ENCODE data around the gene COMMD9.

Gene COMMD9

DNA sequence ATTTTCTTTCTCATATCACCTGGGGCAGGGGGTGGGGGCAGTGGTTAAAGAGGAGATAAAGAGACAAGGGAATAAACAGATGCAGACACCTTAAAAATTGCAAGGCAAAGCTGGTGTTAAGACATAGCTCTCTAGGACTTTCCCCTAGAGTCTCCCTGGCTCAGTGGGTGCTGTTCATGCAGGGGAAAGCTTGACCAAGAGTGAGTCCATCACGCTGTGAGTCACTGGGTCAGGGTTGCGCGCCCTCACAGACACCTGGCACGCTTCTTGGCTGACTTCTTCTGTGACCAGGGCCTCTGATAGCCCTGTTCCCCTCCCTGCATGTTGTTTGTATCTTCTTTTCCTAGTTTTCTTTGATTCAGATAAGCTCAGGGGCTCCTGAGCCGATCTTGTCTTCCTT is 31.9 kb downstream of the COMMD9 start:
- DNase-seq (ENCODE audit: low read depth in 2 of 2): no peak

DNA sequence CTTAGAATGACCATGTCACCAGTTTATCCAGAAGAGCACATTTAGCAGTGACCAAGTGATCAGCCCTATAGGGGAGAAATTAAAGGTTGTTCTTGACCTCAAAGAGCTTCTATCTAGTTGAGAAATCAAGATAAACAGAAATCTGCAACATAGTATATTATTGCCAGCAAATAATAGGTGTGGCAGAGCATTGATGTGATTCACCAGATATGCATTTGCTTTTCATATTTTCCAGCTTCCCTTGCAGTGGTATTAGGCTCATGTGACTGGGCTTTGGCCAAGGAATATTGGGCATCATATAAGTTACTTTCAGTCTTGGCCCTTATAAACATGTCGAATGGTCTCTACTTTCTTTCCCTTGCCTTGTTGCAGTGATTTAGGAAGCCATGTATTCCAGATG is 34.5 kb downstream of the COMMD9 start:
- no peak for DNase-seq (ENCODE audit: low read depth in 2 of 2)

DNA sequence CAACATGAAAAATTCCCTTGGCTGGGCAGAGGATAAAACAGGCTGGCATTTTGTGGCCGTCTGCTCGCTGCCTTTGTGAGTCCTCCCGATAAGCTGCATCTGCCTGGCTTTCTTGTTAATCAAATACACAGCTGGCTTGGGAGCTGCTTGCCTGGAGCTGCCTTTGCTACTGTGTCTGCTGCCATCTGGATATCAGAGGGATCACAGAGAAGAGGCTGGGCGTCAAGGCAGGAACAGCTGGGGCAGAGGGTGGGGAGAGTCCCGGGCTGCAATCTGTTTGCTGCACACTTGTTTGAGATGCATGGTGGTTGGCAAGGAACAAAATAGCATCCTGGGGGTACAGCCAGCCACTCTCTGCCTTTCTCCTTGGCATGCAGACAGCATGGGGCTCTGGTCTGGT is 36.0 kb downstream of the COMMD9 start:
- DNase-seq (ENCODE audit: low read depth in 2 of 2): no peak

DNA sequence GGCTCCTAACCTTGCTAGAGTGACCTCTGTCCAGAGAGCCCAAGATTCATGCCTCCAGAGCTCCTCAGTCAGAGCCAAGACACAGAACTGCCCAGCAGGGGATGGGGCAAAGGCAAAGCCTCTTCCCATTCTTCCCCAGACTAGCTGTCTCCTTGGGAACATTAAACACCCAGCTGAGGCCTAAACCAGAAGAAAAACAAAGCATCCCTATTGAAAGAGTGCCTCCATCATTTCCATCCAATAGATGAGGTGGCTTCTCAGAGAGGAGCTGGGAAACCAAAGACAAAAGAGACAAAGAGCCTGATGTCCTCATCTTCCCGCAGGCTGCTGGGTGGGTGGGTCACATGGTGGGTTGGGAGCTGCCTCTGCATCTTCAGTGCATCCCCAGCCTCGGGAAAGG is 37.4 kb downstream of the COMMD9 start:
- DNase-seq (ENCODE audit: low read depth in 2 of 2): no peak

DNA sequence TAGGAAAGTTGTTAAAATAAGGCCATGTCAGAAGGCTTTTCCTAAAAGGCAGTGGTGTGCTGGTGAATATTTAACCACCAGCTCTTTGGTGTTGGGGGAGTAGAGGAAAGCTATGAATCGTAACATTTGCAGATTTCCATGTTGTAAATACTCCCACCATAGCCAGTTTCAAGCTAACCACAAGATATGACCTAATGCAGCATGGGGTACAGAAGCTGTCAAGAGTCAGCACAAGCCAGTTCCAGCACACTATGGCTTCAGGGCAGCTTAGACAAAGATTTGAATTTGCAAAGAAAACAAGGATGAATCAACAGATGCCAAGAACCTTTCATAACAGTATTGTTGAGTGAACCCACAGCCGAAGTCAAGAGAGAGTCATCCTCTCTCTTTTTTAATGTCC is 40.0 kb downstream of the COMMD9 start:
- DNase-seq (ENCODE audit: low read depth in 2 of 2): no peak

DNA sequence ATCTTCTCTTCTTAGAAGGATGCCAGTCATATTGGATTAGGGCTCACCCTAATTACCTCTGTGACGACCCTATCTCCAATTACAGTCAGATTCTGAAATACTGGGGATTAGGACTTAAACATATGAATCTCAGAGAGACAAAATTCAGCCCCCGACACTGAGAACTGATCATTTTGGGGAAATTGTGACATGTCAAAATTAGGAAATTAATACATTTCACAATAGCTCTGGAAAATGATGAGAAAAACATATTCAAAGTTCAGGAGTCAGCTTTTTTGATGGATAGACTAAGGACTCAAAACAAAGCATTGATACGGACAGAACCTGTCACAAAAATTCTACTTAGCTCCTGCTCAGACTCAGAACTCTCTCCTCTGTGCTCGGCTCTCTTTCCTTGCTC is 40.8 kb downstream of the COMMD9 start:
- DNase-seq (ENCODE audit: low read depth in 2 of 2): no peak

DNA sequence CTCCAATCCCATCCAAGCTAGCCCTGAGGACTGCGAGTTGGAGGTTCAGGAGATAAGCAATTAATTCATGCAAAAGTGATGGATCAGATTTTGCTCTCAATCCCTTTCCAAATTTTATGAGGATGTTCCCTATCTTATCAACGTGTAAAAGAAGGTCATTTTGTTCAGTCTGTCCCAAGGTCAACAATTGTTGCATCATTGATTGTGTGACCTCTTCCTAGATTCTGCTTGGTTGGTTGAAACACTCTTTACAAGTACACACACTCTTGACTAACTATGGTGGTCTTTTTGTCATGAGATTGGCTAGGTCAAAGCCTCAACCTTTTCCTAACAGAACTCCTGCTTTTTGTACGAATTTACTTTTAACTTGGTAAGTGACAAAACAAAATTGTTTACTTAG is 41.7 kb downstream of the COMMD9 start:
- DNase-seq (ENCODE audit: low read depth in 2 of 2): no peak

DNA sequence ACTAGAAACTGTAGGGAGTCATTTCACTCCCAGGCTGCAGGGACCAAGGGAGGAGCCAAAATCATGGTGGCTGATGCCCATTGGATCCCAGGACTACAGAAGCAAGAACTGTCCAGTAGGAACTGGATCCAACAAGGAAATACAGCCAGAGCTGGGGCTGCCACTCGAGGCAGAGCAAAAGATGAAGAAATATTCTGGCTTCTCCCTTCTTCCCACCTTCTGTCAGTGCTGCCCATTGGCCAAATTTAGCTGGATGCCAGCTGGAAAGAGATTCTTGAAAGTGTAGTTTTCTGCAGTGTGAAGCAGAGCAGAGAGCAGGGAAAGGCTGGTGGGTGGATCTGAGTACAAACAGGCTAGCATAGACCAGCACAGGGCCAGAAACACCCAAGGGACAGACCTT is 45.6 kb downstream of the COMMD9 start:
- DNase-seq (ENCODE audit: low read depth in 2 of 2): no peak

DNA sequence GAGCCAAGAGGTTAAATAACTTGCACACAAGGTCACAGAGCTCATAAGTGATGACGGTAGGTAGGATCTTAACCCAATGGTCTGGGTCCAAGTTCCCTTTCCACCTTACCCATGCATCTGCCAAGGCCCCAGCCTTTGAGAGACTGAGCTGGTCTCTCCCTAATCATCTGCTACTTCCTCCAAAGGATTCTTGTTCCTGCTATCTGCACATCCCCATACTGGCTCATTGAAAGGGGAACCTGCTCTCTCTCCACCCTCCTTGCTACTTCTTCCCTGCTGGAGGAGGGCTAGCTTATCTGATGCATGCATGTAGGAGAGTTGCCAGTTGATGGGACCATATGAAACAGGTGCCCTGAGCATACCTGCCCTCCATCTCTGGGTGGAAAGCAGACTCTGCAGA is 47.7 kb downstream of the COMMD9 start:
- DNase-seq (ENCODE audit: low read depth in 2 of 2): no peak

DNA sequence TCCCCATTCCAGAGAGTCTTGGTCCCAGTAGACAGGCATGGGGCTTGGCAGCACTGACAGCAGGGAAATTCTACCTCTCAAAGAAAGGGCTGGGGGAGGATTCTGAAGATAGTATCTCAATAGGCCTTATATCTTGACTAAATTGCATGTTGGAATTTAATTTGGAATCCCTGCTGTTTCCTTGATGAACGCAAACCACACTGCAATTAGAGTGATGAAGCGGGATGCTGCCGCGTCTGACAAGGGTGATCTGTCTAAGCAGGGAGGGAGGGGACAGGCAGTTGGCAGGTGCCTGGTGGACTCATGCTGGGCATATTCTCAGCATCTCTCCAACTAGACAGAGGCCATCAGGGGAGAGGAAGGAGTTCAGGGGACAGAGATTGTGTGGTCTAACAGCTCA is 48.4 kb downstream of the COMMD9 start:
- no peak for DNase-seq (ENCODE audit: low read depth in 2 of 2)

DNA sequence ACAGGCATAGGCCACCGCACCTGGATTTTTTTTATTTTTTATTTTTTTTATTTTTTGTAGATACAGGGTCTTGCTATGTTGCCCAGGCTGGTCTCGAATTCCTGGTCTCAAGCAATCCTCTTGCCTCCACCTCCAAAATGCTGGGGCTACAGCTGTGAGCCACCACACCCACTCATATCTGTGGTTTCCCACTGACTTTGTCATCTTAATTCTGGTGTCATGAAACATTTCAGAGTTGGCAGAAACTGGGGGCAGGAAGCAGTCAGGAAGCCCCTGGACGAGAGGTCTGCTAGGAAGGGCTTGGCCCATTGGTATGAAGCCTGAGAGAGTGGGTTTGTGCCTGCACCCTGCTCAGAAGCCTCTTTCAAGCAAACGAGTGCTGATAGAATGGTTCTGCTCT is 49.1 kb downstream of the COMMD9 start:
- DNase-seq (ENCODE audit: low read depth in 2 of 2): no peak

DNA sequence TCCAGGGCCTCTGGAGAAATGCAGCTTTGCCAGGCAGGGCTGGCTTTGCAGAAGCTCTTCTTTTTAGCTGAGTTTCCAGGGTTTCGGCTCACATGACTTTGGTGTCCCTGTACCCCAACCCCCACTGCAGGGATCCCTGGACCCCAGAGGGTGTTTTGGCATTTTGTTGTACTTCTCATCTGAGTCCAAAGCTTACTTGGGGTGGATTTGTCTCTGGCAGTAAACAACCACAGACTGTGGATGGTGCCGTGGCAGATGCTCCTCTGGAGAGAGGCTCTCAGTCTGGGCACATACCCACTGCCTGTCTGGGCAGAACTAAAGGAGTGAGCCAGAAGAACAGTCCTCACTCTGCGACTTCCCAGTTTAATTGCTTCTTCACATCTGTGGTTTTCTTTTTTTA is 49.6 kb downstream of the COMMD9 start:
- no peak for DNase-seq (ENCODE audit: low read depth in 2 of 2)

DNA sequence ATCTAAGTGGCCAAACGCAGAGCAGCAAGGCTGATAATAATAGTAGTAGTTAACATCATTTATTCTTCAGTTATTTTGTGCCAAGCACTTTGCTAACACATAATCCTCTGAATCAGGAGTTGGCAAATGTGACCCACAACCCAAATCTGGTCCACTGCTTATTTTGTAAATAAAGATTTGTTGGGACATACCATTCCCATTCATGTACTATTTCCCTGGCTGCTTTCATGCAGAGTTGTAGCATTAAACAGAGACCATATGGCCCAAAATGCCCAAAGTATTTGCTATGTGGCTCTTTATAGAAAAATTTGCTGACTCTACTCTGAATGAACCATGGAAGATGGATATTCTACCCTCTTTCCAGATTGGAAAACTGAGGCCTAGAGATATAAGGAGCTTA is 50.3 kb downstream of the COMMD9 start:
- DNase-seq (ENCODE audit: low read depth in 2 of 2): no peak

DNA sequence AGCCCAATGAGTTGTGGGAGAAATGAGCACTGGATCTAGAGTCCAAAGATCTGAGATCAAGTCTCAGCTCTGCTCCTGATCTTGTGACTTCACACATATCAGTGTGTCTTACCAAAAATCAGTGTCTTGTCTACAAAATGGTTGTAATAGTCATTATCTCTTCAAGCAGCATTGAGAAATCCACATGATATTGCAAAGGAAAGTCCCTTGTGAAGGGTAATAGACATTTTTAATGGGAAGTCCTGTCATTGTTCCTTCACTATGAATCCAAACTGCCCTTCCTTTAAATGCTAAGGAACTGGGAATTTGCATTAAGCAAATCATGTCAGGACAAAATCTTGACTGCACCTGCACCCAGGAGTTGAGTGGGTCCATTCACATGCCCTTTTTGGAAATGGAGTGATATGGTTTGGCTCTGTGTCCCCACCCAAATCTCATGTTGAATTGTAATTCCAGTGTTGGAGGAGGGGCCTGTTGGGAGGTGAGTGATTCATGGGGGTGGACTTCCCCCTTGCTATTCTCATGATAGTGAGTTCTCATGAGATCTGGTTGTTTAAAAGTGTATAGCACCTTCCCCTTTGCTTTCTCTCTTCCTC is 51.1 kb downstream of the COMMD9 start:
- no peak for DNase-seq (ENCODE audit: low read depth in 2 of 2)

DNA sequence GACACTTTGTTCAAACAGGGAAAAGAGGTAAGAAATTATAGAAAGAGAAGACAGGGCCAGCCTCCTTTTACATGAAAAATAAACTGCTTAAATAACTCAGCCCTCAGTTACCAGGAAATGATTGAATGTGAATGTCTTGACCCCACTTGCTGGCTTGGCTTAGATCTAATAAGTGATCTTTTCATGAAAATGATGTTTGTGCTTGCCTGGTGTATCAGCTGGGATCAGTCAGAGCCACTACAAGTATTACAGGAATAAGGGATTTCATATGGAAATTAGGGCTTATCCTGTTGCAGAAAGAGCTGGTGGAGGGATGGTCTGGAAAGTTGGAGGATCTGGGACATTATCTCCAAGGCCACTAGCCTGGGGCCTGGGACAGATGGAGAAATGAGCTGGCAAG is 51.8 kb downstream of the COMMD9 start:
- no peak for DNase-seq (ENCODE audit: low read depth in 2 of 2)

DNA sequence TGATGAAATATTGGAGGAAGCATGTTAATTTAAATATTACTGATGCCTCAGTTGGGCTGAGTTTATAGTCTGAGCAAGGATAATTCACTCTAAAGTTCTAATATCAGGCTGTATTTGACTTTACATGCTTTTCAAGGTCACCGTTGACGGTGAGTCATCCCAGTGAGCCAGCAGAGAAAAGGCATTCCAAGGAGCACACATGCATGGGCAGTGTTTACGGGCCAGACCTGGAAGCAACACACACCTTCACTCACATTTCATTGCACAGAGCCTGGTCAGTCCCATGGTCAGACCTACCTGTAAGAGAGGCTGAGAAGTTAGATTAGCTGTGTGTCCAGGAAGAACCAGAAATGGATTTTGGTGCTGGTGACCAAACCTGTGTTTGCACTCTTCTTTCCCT is 53.5 kb downstream of the COMMD9 start:
- no peak for DNase-seq (ENCODE audit: low read depth in 2 of 2)

DNA sequence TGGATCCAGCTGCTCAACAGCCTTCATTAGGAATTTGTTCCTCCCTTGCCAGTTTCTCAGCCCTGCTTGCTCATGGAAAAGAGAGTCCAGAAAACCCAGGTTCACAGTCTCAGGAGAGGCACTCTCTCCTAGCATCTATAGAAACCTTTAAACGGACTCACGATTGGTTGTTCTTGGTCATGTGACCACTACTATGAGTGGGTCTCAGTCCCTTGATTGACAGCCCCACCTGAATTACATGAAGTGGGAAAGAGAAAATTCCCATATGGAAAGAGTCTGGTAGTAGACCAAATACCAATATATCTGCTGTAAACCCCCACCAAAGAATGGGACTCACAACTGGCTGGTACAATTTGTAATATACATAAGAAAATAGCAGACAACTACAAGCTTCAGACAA is 54.4 kb downstream of the COMMD9 start:
- DNase-seq (ENCODE audit: low read depth in 2 of 2): no peak

DNA sequence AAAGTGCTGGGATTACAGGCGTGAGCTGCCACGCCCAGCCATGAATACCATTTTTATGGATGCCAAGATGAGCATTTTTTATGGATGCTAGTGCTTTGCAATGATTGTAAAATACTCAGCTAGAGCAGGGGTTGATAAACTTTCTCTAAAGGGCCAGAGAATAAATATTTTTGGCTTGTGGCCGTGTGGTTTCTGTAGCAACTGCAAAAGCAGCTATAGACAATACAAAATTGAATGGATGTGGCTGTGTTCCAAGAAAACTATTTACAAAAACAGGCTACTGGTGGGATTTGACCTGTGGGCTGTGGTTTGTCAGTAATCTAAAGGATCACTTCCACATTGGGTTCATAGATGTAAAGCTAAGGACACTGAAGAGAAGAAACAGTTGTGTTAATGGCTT is 56.0 kb downstream of the COMMD9 start:
- DNase-seq (ENCODE audit: low read depth in 2 of 2): no peak

DNA sequence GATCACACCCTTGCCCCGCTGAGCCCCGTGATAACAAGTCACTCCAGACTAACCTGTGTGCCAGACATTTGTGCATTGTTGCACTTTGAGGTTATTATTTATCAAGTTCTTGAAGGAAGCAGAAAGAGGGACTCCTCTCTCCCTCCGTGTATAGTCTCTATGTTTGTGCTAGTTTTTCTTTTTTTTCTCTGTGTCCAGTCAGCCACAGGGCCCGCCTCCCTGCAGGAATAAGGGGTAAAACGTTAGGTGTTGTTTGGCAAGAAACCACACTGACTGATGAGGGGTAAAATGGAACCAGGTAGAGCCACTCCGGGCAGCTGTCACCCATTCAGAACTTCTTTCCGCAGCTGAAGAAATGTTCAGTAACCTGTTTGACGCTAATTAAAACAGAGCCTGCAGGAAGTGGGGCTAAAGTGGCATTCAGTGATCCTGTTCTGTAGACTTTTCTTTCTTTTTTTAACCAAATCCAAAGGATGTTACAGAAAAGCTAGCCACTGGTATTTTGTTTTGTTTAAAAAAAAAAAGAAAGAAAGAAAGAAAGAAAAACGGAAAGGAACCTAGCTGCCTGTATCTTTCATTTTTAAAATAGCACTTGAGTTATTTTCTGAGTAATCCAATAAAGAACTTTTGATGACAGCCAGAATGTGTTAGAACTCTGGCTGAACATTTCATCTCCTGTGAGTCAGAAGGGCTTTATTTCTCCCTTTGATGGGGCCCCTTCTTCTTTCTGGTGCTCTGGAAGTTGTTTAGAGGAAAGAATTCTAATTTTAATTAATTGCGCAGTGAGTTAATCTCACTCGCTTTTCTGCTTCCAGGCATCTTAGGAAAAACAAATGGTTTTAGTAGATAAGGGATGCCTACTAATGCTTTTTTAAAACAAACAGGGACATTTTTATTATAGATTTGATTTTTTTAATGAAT is 58.2 kb downstream of the COMMD9 start:
- no peak for DNase-seq (ENCODE audit: low read depth in 2 of 2)

DNA sequence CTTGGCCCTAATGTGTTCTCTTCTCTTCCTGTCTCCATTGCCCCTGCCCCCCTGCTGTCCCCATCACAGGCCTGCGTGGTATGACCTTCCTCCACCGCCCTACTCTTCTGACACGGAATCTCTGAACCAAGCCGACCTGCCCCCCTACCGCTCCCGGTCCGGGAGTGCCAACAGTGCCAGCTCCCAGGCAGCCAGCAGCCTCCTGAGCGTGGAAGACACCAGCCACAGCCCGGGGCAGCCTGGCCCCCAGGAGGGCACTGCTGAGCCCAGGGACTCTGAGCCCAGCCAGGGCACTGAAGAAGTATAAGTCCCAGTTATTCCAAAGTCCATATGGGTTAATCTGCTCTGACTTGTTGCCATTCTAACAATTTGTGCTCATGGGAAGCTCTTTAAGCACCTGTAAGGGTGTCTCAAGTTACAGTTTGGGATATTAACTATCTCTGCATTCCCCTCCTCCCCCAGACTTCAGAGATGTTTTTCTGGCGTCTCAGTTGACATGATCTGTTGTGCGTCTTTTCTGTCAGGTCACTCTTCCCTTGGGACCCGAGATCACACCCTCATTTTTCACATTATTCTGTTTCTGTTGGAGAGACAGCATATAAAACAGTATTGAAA is 60.0 kb downstream of the COMMD9 start:
- no peak for DNase-seq (ENCODE audit: low read depth in 2 of 2)

DNA sequence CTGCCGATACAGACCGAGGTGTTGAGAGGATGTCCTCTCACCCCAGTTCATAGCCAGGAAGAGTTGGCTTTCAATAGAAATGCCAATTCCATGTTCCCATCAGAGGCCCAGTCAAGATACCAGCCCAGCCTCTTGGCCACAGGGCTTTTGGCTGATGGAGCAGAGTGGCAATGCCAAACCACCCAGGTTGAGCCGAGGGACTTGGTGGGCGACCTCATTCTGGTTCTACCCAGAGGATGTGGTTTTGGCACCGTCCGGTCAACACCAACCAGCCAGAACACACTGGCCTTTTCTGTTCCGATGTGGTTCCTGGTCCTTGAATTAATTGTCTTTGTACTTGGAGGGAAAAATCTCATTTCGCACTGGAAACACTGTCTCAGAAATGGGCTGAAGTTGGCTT is 60.5 kb downstream of the COMMD9 start:
- no peak for DNase-seq (ENCODE audit: low read depth in 2 of 2)

DNA sequence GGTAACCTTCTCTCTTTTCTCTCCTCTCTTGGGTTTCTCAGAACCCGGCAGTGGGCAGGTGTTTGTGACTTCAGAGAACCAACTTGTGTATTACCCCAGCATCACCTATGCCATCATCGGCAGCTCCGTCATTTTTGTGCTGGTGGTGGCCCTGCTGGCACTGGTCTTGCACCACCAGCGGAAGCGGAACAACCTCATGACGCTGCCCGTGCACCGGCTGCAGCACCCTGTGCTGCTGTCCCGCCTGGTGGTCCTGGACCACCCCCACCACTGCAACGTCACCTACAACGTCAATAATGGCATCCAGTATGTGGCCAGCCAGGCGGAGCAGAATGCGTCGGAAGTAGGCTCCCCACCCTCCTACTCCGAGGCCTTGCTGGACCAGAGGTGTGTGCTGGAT is 62.2 kb downstream of the COMMD9 start:
- DNase-seq (ENCODE audit: low read depth in 2 of 2): no peak

DNA sequence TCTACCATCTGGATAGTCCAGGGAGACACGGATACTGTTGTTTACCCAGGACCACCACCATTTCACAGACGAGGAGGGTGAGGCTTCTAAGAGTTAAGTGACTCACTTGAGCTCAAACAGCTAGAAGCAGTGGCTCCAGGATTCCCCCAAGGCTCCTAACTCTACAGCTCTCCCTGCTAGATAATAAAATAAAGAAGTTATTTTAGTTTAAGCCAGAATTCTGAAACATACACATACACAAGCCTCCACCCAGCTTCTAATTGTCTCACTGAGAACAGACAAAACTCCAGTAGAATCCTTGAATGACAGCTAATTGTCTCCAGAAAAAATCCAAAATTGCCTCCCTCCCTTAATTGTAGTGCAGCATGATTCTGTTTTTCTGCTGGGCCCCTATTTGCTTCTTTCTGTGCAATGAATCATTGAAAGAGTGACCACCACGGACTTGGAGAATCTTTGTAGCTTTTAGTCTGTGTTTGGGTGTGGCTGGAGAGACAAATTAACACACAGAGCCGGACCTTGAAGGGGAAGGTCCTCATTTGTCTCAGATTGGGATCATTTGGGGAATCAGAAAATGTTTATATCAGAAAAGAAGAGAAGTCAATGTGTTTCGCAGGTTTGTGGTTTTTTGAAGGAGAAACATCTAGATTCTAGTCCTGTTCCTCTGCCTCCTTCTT is 64.9 kb downstream of the COMMD9 start:
- no peak for DNase-seq (ENCODE audit: low read depth in 2 of 2)

Measured in stimulated activated CD4-positive, alpha-beta T cell treated with anti-CD3 and anti-CD28 coated beads, Interleukin-12 subunit alpha, Interleukin-12 subunit beta, amount 100 ng/mL, for 24 hours (primary cell).